Activated naive CD8-positive, alpha-beta T cell treated with anti-CD3 and anti-CD28 coated beads, Interleukin-2, amount 10 ng/mL, durations not matched to agents 7 days and 5 days (primary cell): ENCODE data around the gene PLCG1. TPM values are rescaled to one million over a fixed set of nuclear protein-coding genes. Genes with fewer than 3 reads are reported as not detected.

ENCODE experiments used
- ATAC-seq: fragments of 150-1000 bp; cut with Tn5 transposase; one replicate; pipeline ENCODE4 v1.10.0; 2021; ENCODE audit warnings: low read depth, moderate library complexity
- POLR2A ChIA-PET: fragments of 350-600 bp; sonication (Branson Sonifier 250); formaldehyde crosslinking; loops from one replicate; lab custom pipeline; 2021; ENCODE audit warnings: antibody characterized with exemption; lab: Charles Lee
- DNase-seq: peaks from one replicate; pipeline ENCODE4 v3.0.0; 2021
- H3K27ac Mint-ChIP-seq: one replicate; pipeline ENCODE4 v1.8.0; 2022; ENCODE audit warnings: mild to moderate bottlenecking, mixed read lengths
- H3K27me3 Mint-ChIP-seq: one replicate; pipeline ENCODE4 v1.8.0; 2022; ENCODE audit warnings: mild to moderate bottlenecking, moderate library complexity, mixed read lengths
- H3K36me3 Mint-ChIP-seq: one replicate; pipeline ENCODE4 v1.8.0; 2021; ENCODE audit warnings: mild to moderate bottlenecking, mixed read lengths
- H3K4me1 Mint-ChIP-seq: one replicate; pipeline ENCODE4 v1.8.0; 2021; ENCODE audit warnings: mixed read lengths
- H3K4me3 Mint-ChIP-seq: one replicate; pipeline ENCODE4 v1.8.0; 2022; ENCODE audit warnings: mild to moderate bottlenecking, moderate library complexity, mixed read lengths
- H3K9me3 Mint-ChIP-seq: one replicate; pipeline ENCODE4 v1.8.0; 2021; ENCODE audit warnings: mixed read lengths
- total RNA-seq, 2 experiments: library from RNA; stranded (reverse); gene quantifications; one replicate each; pipeline ENCODE4 v1.2.3, GENCODE V29; 2021

Gene PLCG1
- total RNA-seq, 2 experiments from 2014 or later: 419 to 425 TPM

DNA sequence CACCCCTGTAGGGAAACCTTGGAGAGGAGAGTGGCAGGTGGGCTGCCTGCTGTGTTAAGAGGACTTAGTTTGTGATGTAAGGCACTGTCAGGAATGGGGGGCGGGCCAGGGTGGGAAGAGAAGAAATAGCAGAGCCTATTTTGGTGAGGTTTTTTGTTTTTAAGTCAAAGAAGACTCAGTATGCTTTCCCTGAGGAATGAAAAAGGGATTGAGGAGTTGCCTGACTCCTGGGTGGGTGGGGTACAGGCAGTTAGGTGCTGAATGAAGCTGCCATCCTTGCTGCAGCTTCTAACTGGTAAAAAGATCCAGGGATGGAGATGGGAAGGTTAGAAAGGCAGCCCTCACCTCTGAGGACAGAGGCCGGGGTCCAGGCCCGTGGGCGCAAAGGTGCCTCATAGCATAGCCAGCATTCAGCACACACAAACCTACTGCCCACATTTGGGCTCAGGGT, 37.9 kb downstream of the PLCG1 start:
- no peak overlapping the region for H3K4me3 Mint-ChIP-seq
- peaks cover 25% of the 10 kb centered on the region for H3K4me1 Mint-ChIP-seq
- peak overlapping the region; percentile 40 for H3K27ac Mint-ChIP-seq
- H3K9me3 Mint-ChIP-seq: no peaks in the 10 kb centered on the region
- DNase-seq (no peak), ATAC-seq (no peak)
- H3K27me3 Mint-ChIP-seq: no peaks in the 10 kb centered on the region
- peaks cover 32% of the 10 kb centered on the region for H3K36me3 Mint-ChIP-seq
- POLR2A ChIA-PET: interaction anchor here (1.0 to 1.6 kb wide), 2 partner anchors 18 to 50 kb away, joined by 3 read pairs; no protein-coding TSS in a partner anchor

GRCh38 chr20:41175727-41176330, 38.5 kb downstream of the PLCG1 start:
- no peak for ATAC-seq
- Mint-ChIP-seq H3K4me3 (no peak overlapping the region), H3K27ac (peak overlapping the region; percentile 37), H3K9me3 (no peaks in the 10 kb centered on the region), H3K36me3 (peaks cover 26% of the 10 kb centered on the region), H3K4me1 (peaks cover 23% of the 10 kb centered on the region), H3K27me3 (no peaks in the 10 kb centered on the region)
- POLR2A ChIA-PET: interaction anchor here (1.0 to 1.6 kb wide), 2 partner anchors 19 to 49 kb away, joined by 3 read pairs; no protein-coding TSS in a partner anchor
- no peak for DNase-seq

GRCh38 chr20:41176711-41177552, 39.6 kb downstream of the PLCG1 start:
- Mint-ChIP-seq H3K9me3 (no peaks in the 10 kb centered on the region), H3K4me1 (peaks cover 24% of the 10 kb centered on the region), H3K27me3 (no peaks in the 10 kb centered on the region), H3K27ac (peak overlapping the region; percentile 37), H3K36me3 (peaks cover 19% of the 10 kb centered on the region), H3K4me3 (no peak overlapping the region)
- ATAC-seq (no peak), DNase-seq (no peak)
- POLR2A ChIA-PET: interaction anchor here (0.6 kb wide), 1 partner anchor 39 kb away, joined by 3 read pairs; no protein-coding TSS in a partner anchor

GRCh38 chr20:41177636-41178035, 40.3 kb downstream of the PLCG1 start:
- ATAC-seq: no peak
- Mint-ChIP-seq H3K4me1 (peaks cover 29% of the 10 kb centered on the region), H3K4me3 (no peak overlapping the region), H3K9me3 (no peaks in the 10 kb centered on the region), H3K27ac (no peak overlapping the region), H3K36me3 (peaks cover 17% of the 10 kb centered on the region), H3K27me3 (no peaks in the 10 kb centered on the region)
- peak; percentile 17 for DNase-seq
- POLR2A ChIA-PET: interaction anchor here (0.6 kb wide), 1 partner anchor 40 kb away, joined by 3 read pairs; no protein-coding TSS in a partner anchor

GRCh38 chr20:41178495-41178894, 41.2 kb downstream of the PLCG1 start:
- Mint-ChIP-seq H3K27me3 (no peaks in the 10 kb centered on the region), H3K4me1 (peaks cover 24% of the 10 kb centered on the region), H3K36me3 (peaks cover 17% of the 10 kb centered on the region), H3K9me3 (no peaks in the 10 kb centered on the region), H3K27ac (no peak overlapping the region), H3K4me3 (no peak overlapping the region)
- no peak for DNase-seq
- POLR2A ChIA-PET: no interaction called here
- ATAC-seq: no peak

GRCh38 chr20:41178904-41179432, 41.6 kb downstream of the PLCG1 start:
- ATAC-seq: no peak
- Mint-ChIP-seq H3K27ac (no peak overlapping the region), H3K4me3 (no peak overlapping the region), H3K9me3 (no peaks in the 10 kb centered on the region), H3K27me3 (no peaks in the 10 kb centered on the region), H3K36me3 (peaks cover 13% of the 10 kb centered on the region), H3K4me1 (peaks cover 24% of the 10 kb centered on the region)
- peak; percentile 27 for DNase-seq
- POLR2A ChIA-PET: interaction anchor here (0.7 kb wide), 1 partner anchor 27 kb away, joined by 3 read pairs; no protein-coding TSS in a partner anchor

- no peak overlapping the region for H3K4me3 Mint-ChIP-seq
- H3K27ac Mint-ChIP-seq: peak overlapping the region; percentile 61
- ATAC-seq (no peak), DNase-seq (peak; percentile 28)
- peaks cover 8% of the 10 kb centered on the region for H3K36me3 Mint-ChIP-seq
- POLR2A ChIA-PET: interaction anchor here (1.6 kb wide), 1 partner anchor 39 kb away, joined by 4 read pairs; no protein-coding TSS in a partner anchor
- H3K27me3 Mint-ChIP-seq: no peaks in the 10 kb centered on the region
- no peaks in the 10 kb centered on the region for H3K9me3 Mint-ChIP-seq
- H3K4me1 Mint-ChIP-seq: peaks cover 19% of the 10 kb centered on the region
These were observed 42.6 kb downstream of the PLCG1 start for GRCh38 chr20:41179961-41180360.

GRCh38 chr20:41180599-41181333, 43.4 kb downstream of the PLCG1 start:
- Mint-ChIP-seq H3K4me1 (peaks cover 16% of the 10 kb centered on the region), H3K4me3 (no peak overlapping the region), H3K27me3 (no peaks in the 10 kb centered on the region), H3K9me3 (no peaks in the 10 kb centered on the region), H3K36me3 (peaks cover 6% of the 10 kb centered on the region), H3K27ac (peak overlapping the region; percentile 55)
- ATAC-seq: no peak
- DNase-seq: peak; percentile 27
- POLR2A ChIA-PET: interaction anchor here (1.0 to 1.6 kb wide), 2 partner anchors 13 to 39 kb away, joined by 3 to 4 read pairs; no protein-coding TSS in a partner anchor

DNA sequence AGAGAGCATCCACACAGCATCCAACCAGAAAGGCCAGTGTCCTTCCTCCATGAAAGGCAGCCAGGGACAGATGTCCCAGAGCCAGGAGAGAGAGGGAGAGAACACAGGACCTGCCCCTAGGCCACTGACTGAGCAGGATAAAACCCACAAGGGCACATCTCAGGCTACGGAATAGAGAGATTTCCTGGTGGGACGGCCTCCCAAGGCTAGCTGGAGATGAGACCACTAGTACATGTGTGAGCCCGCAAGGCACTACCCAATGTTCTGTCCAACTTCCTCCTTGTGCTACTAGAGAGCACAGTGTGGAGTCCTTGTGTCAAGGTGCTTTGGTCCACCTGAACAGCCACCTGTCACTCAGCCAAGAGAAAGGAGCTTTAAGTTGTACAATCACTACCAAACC, 44.2 kb downstream of the PLCG1 start:
- H3K27ac Mint-ChIP-seq: peak overlapping the region; percentile 7
- DNase-seq (peak; percentile 19), ATAC-seq (no peak)
- peaks cover 12% of the 10 kb centered on the region for H3K4me1 Mint-ChIP-seq
- POLR2A ChIA-PET: interaction anchor here (1.4 kb wide), 1 partner anchor 8 kb away, joined by 3 read pairs; no protein-coding TSS in a partner anchor
- no peaks in the 10 kb centered on the region for H3K27me3 Mint-ChIP-seq
- H3K4me3 Mint-ChIP-seq: no peak overlapping the region
- no peaks in the 10 kb centered on the region for H3K9me3 Mint-ChIP-seq
- peaks cover 3% of the 10 kb centered on the region for H3K36me3 Mint-ChIP-seq

DNA sequence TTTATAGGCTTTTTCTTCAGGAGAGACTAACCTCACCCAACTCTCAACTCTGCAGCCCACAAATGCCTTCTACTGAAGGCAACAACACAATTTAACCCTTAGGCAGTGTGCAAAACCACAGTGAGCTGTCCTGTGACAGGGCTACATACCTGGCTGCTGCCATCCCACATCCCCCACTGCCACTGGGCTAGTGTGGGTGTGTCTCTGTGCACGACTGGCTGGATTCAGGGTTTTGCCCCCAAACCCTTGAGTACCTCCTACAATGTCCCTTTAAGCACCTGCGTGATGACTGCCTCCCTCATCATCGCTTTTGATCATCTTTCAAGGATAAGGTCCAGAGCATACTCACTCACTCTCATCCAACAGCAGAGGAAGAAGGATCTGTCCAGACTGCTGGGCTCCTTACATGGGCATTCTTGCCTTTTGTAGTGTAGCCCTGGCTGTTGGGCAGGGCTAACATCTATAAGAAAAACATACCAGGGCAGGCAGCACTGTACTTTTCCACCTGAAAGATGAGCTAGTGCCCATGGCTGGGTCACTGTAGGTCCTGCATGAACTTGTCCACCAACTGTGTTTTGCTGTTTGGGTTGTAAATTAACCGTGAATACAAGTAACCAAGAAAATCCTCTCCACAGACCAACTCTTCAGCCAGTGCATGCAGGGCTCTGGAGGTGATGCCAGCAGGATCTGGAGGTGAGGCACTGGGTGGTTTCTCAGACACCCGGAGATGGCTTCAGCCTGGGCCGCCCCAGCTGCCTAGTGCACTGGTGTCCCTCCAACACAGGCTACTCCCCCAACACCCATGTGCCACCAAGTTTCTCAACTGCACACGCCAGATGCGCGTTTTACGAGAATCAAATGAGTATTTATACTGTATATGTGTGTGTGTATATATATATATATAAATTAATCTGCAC, 45.2 kb downstream of the PLCG1 start:
- Mint-ChIP-seq H3K4me1 (peaks cover 12% of the 10 kb centered on the region), H3K4me3 (no peak overlapping the region), H3K9me3 (no peaks in the 10 kb centered on the region), H3K36me3 (peaks cover 2% of the 10 kb centered on the region), H3K27ac (peak overlapping the region; percentile 71), H3K27me3 (no peaks in the 10 kb centered on the region)
- DNase-seq (peak; percentile 27), ATAC-seq (peak; percentile 17)
- POLR2A ChIA-PET: interaction anchor here (1.4 kb wide), 1 partner anchor 9 kb away, joined by 3 read pairs; no protein-coding TSS in a partner anchor

- Mint-ChIP-seq H3K27me3 (no peaks in the 10 kb centered on the region), H3K27ac (no peak overlapping the region), H3K4me1 (peaks cover 12% of the 10 kb centered on the region), H3K9me3 (no peaks in the 10 kb centered on the region), H3K4me3 (no peak overlapping the region), H3K36me3 (peaks cover 2% of the 10 kb centered on the region)
- DNase-seq (peak; percentile 12), ATAC-seq (no peak)
- POLR2A ChIA-PET: no interaction called here
These were observed 46.0 kb downstream of the PLCG1 start for GRCh38 chr20:41183391-41183790.

- POLR2A ChIA-PET: no interaction called here
- Mint-ChIP-seq H3K27me3 (no peaks in the 10 kb centered on the region), H3K27ac (no peak overlapping the region), H3K9me3 (no peaks in the 10 kb centered on the region), H3K36me3 (peaks cover 2% of the 10 kb centered on the region), H3K4me1 (peaks cover 12% of the 10 kb centered on the region), H3K4me3 (no peak overlapping the region)
- ATAC-seq (no peak), DNase-seq (no peak)
These were observed 46.5 kb downstream of the PLCG1 start for GRCh38 chr20:41183831-41184230.
